AG20443 (cell line): ENCODE measurements around the gene EEF2KMT.
"Not testable (repeated sequence)": the region's sequence is repeated elsewhere in the genome, so short reads cannot be mapped to it uniquely, and the experiment has no call there.

Experiments
- DNase-seq: peaks from one replicate; pipeline ENCODE4 v3.0.0; 2012; ENCODE audit warnings: low spot score, mixed read lengths

EEF2KMT gene, protein sequence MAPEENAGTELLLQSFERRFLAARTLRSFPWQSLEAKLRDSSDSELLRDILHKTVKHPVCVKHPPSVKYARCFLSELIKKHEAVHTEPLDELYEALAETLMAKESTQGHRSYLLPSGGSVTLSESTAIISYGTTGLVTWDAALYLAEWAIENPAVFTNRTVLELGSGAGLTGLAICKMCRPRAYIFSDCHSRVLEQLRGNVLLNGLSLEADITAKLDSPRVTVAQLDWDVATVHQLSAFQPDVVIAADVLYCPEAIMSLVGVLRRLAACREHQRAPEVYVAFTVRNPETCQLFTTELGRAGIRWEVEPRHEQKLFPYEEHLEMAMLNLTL

GRCh38 chr16:5097470-5098220 is at the start of gene EEF2KMT:
Gene EEF2KMT (minus strand): TSS chr16:5097795. CDS start chr16:5097739, 56 bp downstream.
- DNase-seq = peak; percentile 96

- not testable (repeated sequence) for DNase-seq
These were observed 47.0 kb upstream of the EEF2KMT start for GRCh38 chr16:5144621-5144956.

GRCh38 chr16:5143761-5144620 is 46.4 kb upstream of the EEF2KMT start:
- no peak for DNase-seq

DNA sequence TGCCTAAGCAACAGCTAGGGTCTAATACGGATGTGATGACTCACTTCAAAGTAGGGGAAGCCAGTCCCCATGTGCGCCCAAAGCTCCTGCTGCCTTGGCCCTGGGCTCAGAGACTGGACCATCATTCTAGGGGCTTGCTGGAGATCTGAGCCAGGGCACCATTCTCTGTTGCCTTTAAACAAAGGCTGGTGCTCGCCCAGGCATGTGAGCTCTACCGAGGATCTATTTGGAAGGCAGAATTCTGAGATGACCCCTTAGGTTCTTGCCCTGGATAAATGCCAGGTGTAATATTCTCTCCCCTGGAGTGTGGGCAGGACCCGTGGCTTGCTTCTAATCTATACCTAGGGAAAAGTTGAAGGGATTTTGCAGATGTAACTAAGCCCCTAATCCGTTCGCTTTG is 42.6 kb upstream of the EEF2KMT start:
- not testable (repeated sequence) for DNase-seq

- DNase-seq = not testable (repeated sequence)
These were observed 37.3 kb upstream of the EEF2KMT start for GRCh38 chr16:5134739-5135452.

GRCh38 chr16:5132915-5133600 is 35.5 kb upstream of the EEF2KMT start:
- not testable (repeated sequence) for DNase-seq

GRCh38 chr16:5131467-5132004 is 33.9 kb upstream of the EEF2KMT start:
- not testable (repeated sequence) for DNase-seq

DNA sequence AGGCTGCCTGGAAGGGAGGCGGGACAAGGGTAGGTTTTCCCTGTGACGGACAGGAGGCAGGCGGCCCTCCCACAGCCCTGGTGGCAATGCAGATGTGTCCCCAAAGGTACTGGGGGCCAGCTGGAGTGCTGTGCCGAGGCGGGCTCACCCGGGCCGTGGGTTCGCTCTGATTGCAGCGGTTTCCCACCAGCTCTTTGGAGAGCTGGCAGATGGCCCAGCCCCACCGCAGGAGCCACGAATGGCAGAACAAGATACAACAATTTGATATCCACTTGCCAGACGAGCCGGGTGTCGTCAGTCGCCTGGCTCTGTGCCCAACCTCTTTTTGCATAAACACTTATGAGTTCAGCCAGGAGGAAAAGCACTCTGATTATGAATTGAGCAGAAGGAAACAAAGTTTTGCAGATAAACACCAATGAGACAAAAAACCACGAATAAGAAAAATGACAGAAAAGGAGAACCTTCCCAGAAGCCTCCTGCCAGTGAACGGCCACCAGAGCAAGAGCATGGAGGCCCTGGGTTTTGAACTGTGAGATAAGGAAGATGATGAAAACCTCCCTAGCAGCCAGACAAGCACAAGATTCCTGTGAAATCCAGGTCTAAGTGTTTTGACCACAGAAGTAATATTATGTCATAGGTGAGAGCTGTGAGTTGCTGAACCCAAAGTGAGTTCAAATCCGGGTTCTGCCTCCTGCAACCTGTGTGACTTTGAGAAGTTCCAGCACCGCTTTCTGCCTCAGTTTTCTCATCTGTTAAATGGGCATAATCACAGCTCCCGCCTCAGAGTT is 19.9 kb upstream of the EEF2KMT start:
- DNase-seq = not testable (repeated sequence)

GRCh38 chr16:5116780-5117295 is 19.2 kb upstream of the EEF2KMT start:
- DNase-seq = not testable (repeated sequence)

DNA sequence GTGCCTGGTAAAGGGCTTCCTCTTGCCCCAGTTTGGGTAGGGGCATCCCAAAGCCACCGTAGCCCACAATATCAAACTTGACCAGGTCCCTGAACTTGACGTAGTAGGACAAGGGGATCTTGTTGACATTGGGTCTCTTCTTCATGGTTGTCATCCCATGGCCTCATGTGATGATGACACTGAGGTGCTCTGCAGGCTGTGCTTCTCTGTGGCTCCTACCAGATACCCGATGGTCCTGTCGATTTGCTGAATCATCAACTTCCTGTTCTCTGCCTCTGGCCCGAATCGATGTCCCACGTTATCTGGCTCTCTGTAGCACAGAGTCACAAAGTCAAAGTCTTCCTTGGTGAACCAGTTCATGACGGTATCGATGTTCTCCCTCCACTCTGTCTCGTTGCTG is 13.3 kb upstream of the EEF2KMT start:
- DNase-seq = not testable (repeated sequence)

- no peak for DNase-seq
These were observed 11.0 kb upstream of the EEF2KMT start for GRCh38 chr16:5108505-5109158.

DNA sequence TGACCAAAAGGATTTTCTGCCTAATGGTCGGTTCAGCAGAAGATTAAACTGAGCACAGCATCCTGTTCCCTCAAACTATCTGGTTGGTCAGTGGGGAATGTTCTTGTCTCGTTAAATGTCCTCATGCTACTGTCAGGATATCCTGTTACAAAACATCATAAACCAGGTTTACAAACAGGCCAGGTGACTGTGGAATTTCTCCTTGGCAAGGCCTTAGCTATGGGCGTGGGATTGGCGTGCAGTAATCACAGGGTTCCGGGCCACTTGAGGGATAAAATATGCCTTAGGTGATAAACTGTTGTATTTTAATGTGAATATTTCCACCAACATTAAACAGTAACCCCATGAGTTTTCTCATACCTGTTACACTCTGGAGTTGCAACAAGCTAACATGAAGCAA is 7.4 kb upstream of the EEF2KMT start:
- DNase-seq = not testable (repeated sequence)

GRCh38 chr16:5103296-5104032 is 5.9 kb upstream of the EEF2KMT start:
- not testable (repeated sequence) for DNase-seq

- DNase-seq = not testable (repeated sequence)
These were observed 1.6 kb upstream of the EEF2KMT start for GRCh38 chr16:5099174-5099573.

DNA sequence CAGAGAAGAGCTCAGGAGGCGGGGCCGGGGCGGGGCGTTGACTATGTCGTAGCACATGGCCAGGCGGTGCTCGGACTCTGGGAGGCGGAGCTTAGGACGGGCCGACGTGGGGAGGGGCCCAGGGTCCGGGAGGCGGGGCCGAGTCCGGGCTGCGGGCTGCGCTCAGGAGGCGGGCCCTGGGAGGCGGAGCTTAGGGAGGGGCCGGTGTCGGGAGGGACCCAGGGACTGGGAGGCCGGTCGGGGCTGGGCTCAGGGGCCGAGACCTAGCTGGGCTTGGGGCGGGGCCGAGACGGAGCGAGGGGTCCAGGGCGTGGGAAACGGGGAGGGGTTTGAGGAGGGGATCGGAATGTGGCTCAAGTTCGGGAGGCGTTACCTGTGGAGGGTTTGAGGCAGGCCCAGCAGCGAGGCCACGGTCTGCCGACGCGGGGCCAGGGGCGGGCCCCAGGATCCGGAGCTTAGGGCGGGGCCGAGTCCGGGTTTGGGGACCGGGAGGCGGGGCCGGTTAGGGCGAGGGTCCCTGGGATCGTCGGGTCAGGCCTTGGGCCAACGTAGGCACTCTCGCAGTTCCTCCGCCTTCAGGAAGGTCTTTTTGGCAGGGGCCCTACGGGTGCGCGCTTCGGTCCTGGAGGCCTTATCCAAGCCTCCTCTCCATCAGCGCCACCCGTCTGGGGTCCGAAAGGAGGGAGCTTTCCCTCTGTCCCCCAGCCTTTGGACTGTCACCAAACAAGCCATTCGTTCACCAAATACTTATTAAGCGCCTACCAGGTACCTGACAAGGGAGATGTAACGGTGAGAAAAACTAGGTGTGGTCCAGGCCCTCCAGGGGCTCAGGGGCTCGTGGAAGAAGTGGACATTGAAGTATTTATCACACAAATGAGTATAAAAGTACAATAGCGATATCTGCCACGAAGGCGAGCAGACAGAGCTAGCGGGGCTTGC is 895 bp upstream of the EEF2KMT start:
- DNase-seq = peak; percentile 42

GRCh38 chr16:5097061-5097469 is 530 bp downstream of the EEF2KMT start:
- DNase-seq = not testable (repeated sequence)

GRCh38 chr16:5096437-5097060 is 1.0 kb downstream of the EEF2KMT start:
- DNase-seq = not testable (repeated sequence)
